GM21526 (cell line): ENCODE measurements around the gene NFYB.
"Not testable (repeated sequence)": the region's sequence is repeated elsewhere in the genome, so short reads cannot be mapped to it uniquely, and the experiment has no call there.

Source experiments
- ATAC-seq: cut with Tn5 transposase; IDR thresholded peaks from one replicate; pipeline ENCODE4 v1.9.1; 2021; ENCODE audit warnings: moderate library complexity; ENCODE audit not compliant: unreplicated experiment, low FRiP score

Gene NFYB

GRCh38 chr12:104163631-104164030 is 25.6 kb upstream of the NFYB start:
- ATAC-seq = no peak

GRCh38 chr12:104163028-104163427 is 25.0 kb upstream of the NFYB start:
- ATAC-seq = not testable (repeated sequence)

- no peak for ATAC-seq
Observed at GRCh38 chr12:104155711-104156555, 17.9 kb upstream of the NFYB start.

- no peak for ATAC-seq
Observed at GRCh38 chr12:104154806-104155205, 16.8 kb upstream of the NFYB start.

GRCh38 chr12:104154286-104154685 is 16.3 kb upstream of the NFYB start:
- ATAC-seq = no peak

- ATAC-seq = no peak
Observed at GRCh38 chr12:104152685-104153241, 14.8 kb upstream of the NFYB start.

GRCh38 chr12:104150416-104150815 is 12.4 kb upstream of the NFYB start:
- no peak for ATAC-seq

GRCh38 chr12:104147346-104147745 is 9.3 kb upstream of the NFYB start:
- ATAC-seq = no peak

GRCh38 chr12:104143918-104144317 is 5.9 kb upstream of the NFYB start:
- no peak for ATAC-seq

- ATAC-seq = no peak
Observed at GRCh38 chr12:104143002-104143401, 5.0 kb upstream of the NFYB start.

GRCh38 chr12:104142543-104142942 is 4.5 kb upstream of the NFYB start:
- no peak for ATAC-seq

GRCh38 chr12:104138797-104139152 is 765 bp upstream of the NFYB start:
- ATAC-seq = no peak

- peak; percentile 34 for ATAC-seq
Observed at GRCh38 chr12:104137001-104137901, 759 bp downstream of the NFYB start.

GRCh38 chr12:104136577-104136976 is 1.4 kb downstream of the NFYB start:
- ATAC-seq = no peak

- ATAC-seq = no peak
Observed at GRCh38 chr12:104134882-104135281, 3.1 kb downstream of the NFYB start.

- no peak for ATAC-seq
Observed at GRCh38 chr12:104133866-104134265, 4.1 kb downstream of the NFYB start.

- no peak for ATAC-seq
Observed at GRCh38 chr12:104133321-104133720, 4.7 kb downstream of the NFYB start.

- no peak for ATAC-seq
Observed at GRCh38 chr12:104132351-104132956, 5.6 kb downstream of the NFYB start.

GRCh38 chr12:104131609-104132008 is 6.4 kb downstream of the NFYB start:
- ATAC-seq = no peak

- ATAC-seq = no peak
Observed at GRCh38 chr12:104130760-104131159, 7.2 kb downstream of the NFYB start.

GRCh38 chr12:104126548-104126947 is 11.5 kb downstream of the NFYB start:
- no peak for ATAC-seq
